HG02973 (cell line): ENCODE measurements around the gene FDPS.
"Not testable (repeated sequence)": the region's sequence is repeated elsewhere in the genome, so short reads cannot be mapped to it uniquely, and the experiment has no call there.

ENCODE experiments used
- ATAC-seq: cut with Tn5 transposase; IDR thresholded peaks from one replicate; pipeline ENCODE4 v1.9.1; 2021; ENCODE audit warnings: moderate library complexity; ENCODE audit not compliant: unreplicated experiment

FDPS gene

GRCh38 chr1:155318082-155318481 is 9.4 kb downstream of the FDPS start:
- ATAC-seq: no peak

DNA sequence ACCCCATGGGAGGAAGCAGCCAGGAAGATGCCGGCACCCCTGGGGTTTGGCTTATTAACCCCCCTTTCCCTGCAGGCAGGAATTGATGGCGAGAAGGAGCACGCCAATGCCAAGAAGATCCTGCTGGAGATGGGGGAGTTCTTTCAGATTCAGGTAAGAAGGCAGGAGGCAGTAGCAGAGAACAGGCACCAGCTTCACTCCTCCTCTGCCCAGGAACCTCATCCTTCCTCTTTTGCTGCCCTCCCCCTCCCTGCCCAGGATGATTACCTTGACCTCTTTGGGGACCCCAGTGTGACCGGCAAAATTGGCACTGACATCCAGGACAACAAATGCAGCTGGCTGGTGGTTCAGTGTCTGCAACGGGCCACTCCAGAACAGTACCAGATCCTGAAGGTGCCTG is 10.9 kb downstream of the FDPS start:
- ATAC-seq: no peak

DNA sequence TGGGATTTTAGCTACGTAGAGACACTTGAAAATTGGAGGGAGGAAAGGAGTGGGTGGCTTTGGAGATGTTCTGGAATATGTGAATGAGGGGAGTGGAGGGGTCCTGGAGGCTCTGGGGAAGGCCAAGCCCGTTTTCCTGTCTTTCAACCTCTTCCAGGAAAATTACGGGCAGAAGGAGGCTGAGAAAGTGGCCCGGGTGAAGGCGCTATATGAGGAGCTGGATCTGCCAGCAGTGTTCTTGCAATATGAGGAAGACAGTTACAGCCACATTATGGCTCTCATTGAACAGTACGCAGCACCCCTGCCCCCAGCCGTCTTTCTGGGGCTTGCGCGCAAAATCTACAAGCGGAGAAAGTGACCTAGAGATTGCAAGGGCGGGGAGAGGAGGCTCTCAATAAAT is 11.6 kb downstream of the FDPS start:
- ATAC-seq: no peak

DNA sequence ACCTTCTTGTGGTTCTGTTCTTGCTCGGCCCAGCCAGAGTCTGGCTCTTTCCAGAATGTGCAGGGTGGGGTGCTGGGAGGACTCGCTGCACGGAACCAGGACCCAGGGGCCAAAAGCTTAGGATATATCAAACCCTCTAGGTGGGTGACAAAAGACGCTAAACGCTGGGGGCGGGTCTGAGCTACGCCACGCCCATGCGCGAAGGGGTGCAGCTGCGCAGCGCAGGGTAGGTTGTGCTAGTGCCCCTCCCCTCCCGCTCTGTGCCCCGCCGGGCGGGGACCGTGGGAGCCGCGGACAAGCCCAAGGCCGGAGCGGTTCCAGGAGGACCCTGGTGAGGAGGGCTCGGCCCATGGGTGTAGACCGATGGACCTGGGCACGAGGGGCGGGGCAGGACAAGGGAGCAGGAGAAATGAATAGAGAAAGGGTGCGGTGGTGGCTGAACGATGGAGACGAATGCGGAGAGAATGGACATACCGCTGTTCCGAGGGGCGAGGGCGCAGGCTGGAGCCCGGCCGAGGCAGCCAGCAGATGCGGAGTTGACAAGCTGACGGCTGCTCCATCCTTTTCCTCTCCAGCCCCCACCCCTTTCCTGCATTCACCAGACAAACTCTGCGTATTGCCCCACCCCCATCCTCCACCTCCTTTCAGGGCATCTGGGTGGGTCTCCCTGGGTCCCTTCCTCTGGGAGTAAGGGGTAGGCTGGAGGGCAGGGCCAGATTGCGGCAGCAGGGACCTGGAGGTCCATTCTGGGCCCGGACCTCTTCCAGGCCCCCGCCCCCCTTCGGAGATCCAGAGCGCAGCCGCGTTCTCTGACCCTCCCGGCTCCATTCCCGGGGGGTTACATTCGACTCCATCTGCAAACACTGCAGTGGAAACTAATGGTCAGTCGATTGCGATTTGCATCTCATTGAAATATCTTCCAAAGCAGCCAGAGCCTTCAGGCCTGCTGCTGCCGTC is 12.3 kb downstream of the FDPS start, which contains the start of gene RUSC1:
TSS of gene RUSC1 (plus strand) at position 234 of the 957 bp plus-strand sequence. CDS start 880 bp downstream, outside the sequence.
- ATAC-seq: no peak

GRCh38 chr1:155321639-155322503 is 13.2 kb downstream of the FDPS start:
- no peak for ATAC-seq

- no peak for ATAC-seq
These were observed 13.9 kb downstream of the FDPS start for GRCh38 chr1:155322571-155322952.

DNA sequence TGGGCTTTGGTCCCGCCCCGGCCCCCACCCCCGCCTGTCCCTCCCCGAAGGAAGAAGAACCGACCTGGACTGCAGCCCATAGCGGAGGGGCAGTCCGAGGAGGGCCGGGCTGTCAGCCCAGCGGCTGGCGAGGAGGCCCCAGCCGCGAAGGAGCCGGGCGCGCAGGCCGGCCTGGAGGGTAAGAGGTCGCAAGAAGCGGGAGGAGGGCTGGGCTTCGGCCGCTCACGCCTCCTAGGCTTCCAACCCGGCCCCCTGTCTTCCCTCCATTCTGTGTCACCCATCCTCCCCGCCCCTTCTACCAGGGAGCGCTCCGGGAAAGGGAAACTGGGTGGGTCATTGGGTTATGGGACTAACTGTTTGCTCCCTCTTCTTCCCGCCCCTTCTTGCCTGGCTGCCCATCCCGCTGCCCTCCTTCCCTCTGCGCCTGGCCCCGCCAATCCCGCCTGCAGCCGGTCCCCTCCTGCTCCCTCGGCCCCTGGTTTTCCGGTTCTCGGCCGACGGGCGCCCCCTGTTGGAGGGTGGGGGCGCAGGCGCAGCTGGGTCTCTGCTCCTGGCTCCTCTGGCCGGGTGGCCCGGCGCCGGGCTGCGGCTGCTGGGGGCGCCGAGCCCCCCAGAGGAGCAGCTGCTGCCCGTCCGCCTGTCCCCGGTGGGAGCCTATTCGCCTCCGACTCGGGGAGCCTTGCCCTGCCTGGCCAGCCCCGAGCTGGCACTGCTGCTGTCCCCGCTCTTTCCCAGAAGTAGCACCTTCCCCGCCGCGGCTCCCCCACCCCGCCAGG is 14.5 kb downstream of the FDPS start:
- ATAC-seq: no peak

DNA sequence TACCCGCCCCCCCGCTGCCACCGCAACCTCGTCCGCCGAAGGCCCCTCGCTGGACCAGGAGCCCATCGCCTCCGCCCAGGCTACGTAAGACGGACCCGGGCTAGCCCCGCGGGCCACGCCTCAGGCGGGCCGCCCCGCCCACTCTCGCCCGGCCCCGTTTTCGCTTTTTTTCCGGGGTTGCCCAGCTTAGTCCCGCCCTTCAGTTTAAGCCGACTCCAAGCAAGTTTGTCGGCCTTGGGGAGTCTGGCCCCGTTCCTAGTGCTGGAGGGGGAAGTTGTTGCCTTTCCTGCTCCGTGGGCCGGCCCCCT is 15.0 kb downstream of the FDPS start:
- ATAC-seq: peak; percentile 30

DNA sequence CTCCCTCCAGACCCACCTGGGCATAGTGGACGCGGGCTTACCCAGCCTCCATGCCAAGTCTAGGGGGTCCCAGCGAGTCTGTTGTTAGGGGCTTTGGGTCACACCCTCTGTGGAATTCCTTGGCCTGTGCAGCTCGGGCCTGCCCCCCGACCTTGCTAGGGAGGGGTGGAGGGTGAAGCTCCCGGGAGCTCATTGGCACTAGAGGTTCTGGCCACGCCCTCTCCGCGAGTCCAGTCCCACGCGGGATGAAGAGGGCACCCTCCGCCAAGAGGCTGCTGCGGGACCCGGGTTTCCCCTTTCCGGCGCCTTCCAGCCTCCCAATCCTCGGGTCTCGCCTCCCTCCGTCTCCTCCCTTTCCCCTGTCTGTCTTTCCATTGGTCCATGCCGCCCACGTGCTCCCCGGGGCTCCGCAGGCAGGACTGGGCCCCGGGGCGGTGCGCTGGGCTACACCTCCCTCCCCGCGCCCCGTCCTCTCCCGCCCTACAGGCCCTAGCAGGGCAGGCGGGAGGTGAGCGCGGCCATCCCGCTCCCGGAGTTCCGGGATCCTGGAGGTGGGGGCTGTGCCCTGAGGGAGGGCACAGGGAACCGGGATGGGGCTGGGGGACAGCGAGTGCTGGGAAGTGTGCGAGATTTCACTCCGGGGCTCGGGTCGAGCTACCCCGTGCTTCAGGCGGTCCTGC is 15.5 kb downstream of the FDPS start:
- ATAC-seq: peak; percentile 56

- ATAC-seq: peak; percentile 1
These were observed 16.3 kb downstream of the FDPS start for GRCh38 chr1:155324717-155325602.

- ATAC-seq: no peak
These were observed 16.9 kb downstream of the FDPS start for GRCh38 chr1:155325603-155325893.

GRCh38 chr1:155326020-155326526 is 17.4 kb downstream of the FDPS start:
- no peak for ATAC-seq

GRCh38 chr1:155326631-155327037 is 18.0 kb downstream of the FDPS start:
- ATAC-seq: no peak

DNA sequence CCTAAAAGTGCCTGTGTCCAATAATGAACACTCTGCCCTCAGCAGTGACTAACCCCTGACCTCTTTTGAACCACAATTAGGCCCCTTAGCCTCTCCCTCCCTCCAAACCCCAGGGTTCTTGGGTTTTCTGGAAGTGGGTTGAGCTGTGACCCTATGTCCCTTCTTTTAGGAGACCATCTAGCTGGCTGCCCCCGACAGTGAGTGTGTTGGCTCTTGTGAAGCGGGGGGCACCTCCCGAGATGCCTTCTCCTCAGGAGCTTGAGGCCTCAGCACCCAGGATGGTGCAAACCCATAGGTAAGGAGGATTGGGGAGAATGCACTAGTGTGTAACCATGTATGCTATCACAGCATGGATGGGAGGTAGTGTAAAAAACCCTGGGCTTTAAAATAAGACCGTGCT is 19.3 kb downstream of the FDPS start:
- no peak for ATAC-seq

DNA sequence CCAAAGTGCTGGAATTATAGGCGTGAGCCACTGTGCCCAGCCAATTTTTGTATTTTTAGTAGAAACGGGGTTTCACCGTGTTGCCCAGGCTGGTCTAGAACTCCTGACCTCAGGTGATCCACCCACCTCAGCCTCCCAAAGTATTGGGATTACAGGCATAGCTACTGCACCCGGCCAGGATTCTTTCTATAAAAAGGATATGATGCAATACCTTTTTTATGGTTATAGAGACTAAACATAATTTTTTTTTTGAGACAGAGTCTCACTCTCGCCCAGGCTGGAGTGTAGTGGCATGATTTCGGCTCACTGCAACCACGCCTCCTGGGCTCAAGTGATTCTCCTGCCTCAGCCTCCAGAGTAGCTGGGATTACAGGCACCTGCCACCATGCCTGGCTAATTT is 20.2 kb downstream of the FDPS start:
- ATAC-seq: not testable (repeated sequence)

GRCh38 chr1:155329980-155330598 is 21.4 kb downstream of the FDPS start:
- no peak for ATAC-seq

DNA sequence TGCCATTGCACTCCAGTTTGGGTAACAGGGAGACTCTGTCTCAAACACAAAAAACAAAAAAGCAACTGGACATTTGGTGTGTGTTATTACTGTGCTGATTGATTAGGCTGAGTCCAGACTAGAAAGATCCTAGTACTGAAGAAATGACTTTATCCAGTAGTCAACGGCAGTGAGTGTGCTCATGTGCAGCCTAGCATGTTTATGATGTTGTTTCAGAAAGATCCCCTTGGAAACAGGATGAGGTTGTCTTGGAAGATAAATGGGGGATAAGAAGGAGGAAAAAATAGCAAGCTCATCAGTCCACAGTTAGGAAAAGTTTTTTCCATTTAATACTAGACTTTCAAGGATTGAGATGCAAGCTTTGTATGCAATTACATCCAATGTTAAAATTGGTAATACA is 26.3 kb downstream of the FDPS start:
- ATAC-seq: no peak

DNA sequence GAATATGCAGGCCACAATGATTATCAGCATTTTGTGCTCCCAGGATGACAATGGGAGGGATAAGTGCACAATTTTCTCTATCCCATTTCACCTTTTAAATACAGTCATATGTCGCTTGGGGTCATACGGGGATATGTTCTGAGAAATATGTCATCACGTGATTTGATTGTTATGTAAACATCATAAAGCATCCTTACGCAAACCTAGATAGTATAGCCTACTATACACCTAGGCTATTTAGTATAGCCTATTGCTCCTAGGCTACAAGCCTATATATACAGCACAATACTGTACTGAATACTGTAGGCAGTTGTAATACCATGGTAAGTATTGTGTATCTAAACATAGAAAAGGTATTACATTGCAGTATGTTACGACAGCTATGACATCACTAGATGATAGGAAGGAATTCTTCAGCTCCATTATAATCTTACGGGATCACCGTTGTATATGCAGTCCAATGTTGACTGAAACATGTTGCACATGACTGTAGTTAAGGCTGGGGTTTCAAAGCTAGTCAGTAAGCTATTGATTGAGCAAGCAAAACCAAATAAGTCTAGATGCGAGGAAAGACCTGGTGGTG is 30.9 kb downstream of the FDPS start:
- ATAC-seq: no peak

GRCh38 chr1:155342842-155343241 is 34.2 kb downstream of the FDPS start:
- no peak for ATAC-seq
